ENCODE measurements around the gene FBXO41.

The FBXO41 gene

GRCh38 chr2:73250872-73251846 is 33.1 kb downstream of the FBXO41 start:
- no peak for TF ChIP-seq CTCF (conservative IDR thresholded peaks at IDR 0.05)
- no peak overlapping the region for H3K27ac ChIP-seq

- H3K27ac ChIP-seq: no peak overlapping the region
- TF ChIP-seq CTCF (conservative IDR thresholded peaks at IDR 0.05): no peak
Observed at GRCh38 chr2:73249636-73250035, 34.6 kb downstream of the FBXO41 start.

GRCh38 chr2:73246850-73247249 is 37.4 kb downstream of the FBXO41 start:
- H3K27ac ChIP-seq: no peak overlapping the region
- no peak for TF ChIP-seq CTCF (conservative IDR thresholded peaks at IDR 0.05)

GRCh38 chr2:73244580-73244979 is 39.7 kb downstream of the FBXO41 start:
- H3K27ac ChIP-seq: no peak overlapping the region
- no peak for TF ChIP-seq CTCF (conservative IDR thresholded peaks at IDR 0.05)

- H3K27ac ChIP-seq: no peak overlapping the region
- no peak for TF ChIP-seq CTCF (conservative IDR thresholded peaks at IDR 0.05)
Observed at GRCh38 chr2:73243884-73244570, 40.3 kb downstream of the FBXO41 start.

- TF ChIP-seq CTCF (conservative IDR thresholded peaks at IDR 0.05): no peak
Observed at GRCh38 chr2:73239776-73240175, 44.5 kb downstream of the FBXO41 start.

GRCh38 chr2:73238976-73239375 is 45.3 kb downstream of the FBXO41 start:
- no peak overlapping the region for H3K27ac ChIP-seq

More at GRCh38 chr2:73239776-73240175, 44.5 kb downstream of the FBXO41 start:
- H3K27ac ChIP-seq: no peak overlapping the region

More at GRCh38 chr2:73238976-73239375, 45.3 kb downstream of the FBXO41 start:
- no peak for TF ChIP-seq CTCF (conservative IDR thresholded peaks at IDR 0.05)

All from VCaP (cell line).